MM.1S (cell line): ENCODE measurements around the gene WDR74.

Experiments
- EZH2 ChIP-seq: fragments of 300-600 bp; sonication (generic); optimal IDR thresholded peaks from 2 replicates; pipeline ENCODE3; 2017; ENCODE audit warnings: low read depth, mild to moderate bottlenecking, antibody characterized with exemption, low read length, mixed read lengths
- EZH2phosphoT487 ChIP-seq: fragments of 300-600 bp; sonication (generic); IDR thresholded peaks from 2 replicates; pipeline ENCODE4 v1.6.1; 2018; ENCODE audit warnings: antibody characterized with exemption, low read length
- TF ChIP-seq, protein P1 (sequence below): fragments of 300-600 bp; sonication (generic); IDR thresholded peaks from 2 replicates; pipeline ENCODE4 v1.5.1; 2016; ENCODE audit warnings: antibody characterized with exemption, low read length, mixed read lengths

GRCh38 chr11:62882431-62882749, 43.0 kb upstream of the WDR74 start:
- TF ChIP-seq, protein P1, sequence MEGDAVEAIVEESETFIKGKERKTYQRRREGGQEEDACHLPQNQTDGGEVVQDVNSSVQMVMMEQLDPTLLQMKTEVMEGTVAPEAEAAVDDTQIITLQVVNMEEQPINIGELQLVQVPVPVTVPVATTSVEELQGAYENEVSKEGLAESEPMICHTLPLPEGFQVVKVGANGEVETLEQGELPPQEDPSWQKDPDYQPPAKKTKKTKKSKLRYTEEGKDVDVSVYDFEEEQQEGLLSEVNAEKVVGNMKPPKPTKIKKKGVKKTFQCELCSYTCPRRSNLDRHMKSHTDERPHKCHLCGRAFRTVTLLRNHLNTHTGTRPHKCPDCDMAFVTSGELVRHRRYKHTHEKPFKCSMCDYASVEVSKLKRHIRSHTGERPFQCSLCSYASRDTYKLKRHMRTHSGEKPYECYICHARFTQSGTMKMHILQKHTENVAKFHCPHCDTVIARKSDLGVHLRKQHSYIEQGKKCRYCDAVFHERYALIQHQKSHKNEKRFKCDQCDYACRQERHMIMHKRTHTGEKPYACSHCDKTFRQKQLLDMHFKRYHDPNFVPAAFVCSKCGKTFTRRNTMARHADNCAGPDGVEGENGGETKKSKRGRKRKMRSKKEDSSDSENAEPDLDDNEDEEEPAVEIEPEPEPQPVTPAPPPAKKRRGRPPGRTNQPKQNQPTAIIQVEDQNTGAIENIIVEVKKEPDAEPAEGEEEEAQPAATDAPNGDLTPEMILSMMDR, result no peak
- TF ChIP-seq EZH2phosphoT487 (no peak), EZH2 (no peak)
